Liver (tissue), 3 donors: ENCODE results near the gene SHC1.
A peak's percentile ranks its signal among the peaks of the same experiment; 100 is the strongest.

Experiments used
- FOXA1 ChIP-seq: IDR thresholded peaks from 2 replicates; pipeline ENCODE4 v1.6.1; 2016; ENCODE audit warnings: antibody characterized with exemption
- JUND ChIP-seq, 2 donors: IDR thresholded peaks; 2 replicates each; pipeline ENCODE4 v1.6.1; 2016; ENCODE audit warnings: antibody characterized with exemption in 2 of 2
- RXRA ChIP-seq, 2 donors: IDR thresholded peaks; 2 replicates each; pipeline ENCODE4 v1.6.1; 2017 to 2018; ENCODE audit warnings: antibody characterized with exemption in 2 of 2, mild to moderate bottlenecking in 1 of 2
- TF ChIP-seq, protein P1 (sequence below): fragments of 150-350 bp; IDR thresholded peaks from 2 replicates; pipeline ENCODE4 v1.5.1; 2017; ENCODE audit warnings: improper control_type of control experiment, low read depth, low read length; ENCODE audit not compliant: missing input control
- TF ChIP-seq, protein P2 (sequence below): IDR thresholded peaks from 2 replicates; pipeline ENCODE4 v1.6.1; 2016; ENCODE audit warnings: antibody characterized with exemption
- donor health status: healthy.
- donor health status: healthy.

DNA sequence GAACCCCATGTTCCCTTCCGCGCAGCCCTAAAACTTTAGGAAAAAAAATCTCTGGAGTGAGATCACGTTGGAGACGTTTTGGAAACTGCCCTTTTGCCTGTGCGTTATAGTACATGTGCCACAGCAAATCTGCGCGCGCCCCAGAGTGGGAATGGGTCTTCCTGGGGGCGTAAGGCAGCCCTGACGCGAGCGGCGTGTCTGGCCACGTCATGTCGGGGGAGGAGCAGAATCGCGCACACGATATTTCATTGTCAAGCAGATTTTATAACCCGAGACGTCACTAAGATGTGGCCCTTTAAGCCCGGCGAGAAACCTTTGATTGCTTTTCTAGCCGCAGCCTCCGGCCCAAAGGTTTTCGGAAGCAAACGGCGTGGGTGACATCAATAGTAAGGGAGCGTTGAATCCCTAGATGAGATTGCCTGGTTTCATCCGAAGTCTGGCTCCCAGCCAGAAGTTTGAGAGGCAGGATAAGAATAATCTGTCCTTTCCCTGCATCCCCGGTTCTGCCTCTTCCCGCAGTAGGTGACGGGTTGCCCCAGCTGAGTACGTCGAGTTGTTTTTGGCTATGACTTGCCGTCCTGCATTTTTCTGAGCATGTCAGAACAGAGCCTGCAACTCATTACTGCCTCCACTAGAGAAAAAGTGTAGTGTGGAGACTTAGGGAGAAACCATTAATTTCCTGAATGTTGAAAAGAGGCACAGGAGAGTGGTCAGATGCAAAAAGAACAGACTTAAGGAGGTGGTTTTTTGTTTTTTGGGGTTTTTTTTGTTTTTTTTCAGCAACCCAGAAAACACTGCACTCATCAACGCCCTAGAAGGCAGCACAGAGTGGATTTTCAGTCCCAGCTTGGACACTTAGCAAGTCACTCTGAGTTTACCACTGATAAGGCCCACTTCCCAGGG is 33.2 kb downstream of the SHC1 start:
- TF ChIP-seq, protein P1, sequence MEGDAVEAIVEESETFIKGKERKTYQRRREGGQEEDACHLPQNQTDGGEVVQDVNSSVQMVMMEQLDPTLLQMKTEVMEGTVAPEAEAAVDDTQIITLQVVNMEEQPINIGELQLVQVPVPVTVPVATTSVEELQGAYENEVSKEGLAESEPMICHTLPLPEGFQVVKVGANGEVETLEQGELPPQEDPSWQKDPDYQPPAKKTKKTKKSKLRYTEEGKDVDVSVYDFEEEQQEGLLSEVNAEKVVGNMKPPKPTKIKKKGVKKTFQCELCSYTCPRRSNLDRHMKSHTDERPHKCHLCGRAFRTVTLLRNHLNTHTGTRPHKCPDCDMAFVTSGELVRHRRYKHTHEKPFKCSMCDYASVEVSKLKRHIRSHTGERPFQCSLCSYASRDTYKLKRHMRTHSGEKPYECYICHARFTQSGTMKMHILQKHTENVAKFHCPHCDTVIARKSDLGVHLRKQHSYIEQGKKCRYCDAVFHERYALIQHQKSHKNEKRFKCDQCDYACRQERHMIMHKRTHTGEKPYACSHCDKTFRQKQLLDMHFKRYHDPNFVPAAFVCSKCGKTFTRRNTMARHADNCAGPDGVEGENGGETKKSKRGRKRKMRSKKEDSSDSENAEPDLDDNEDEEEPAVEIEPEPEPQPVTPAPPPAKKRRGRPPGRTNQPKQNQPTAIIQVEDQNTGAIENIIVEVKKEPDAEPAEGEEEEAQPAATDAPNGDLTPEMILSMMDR = peak; percentile 29
- TF ChIP-seq FOXA1 = no peak
- TF ChIP-seq, protein P2, sequence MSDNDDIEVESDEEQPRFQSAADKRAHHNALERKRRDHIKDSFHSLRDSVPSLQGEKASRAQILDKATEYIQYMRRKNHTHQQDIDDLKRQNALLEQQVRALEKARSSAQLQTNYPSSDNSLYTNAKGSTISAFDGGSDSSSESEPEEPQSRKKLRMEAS = peak; percentile 6
- peak in 1 of 2 donors; percentile 61 for TF ChIP-seq JUND (IDR thresholded peaks at IDR 0.05)
- TF ChIP-seq RXRA (IDR thresholded peaks at IDR 0.05) = no peak
